Glutamatergic neuron (in vitro differentiated cells): Measurements from ENCODE around the gene PNPO. TPM values are rescaled to one million over a fixed set of nuclear protein-coding genes. Genes with fewer than 3 reads are reported as not detected.

ENCODE experiments used
- DNase-seq: peaks from one replicate; pipeline ENCODE4 v3.0.0; 2022
- H3K27ac Mint-ChIP-seq: one replicate; pipeline ENCODE4 v1.8.0; 2020; ENCODE audit warnings: mild to moderate bottlenecking, mixed read lengths, inconsistent platforms; ENCODE audit not compliant: unreplicated experiment
- H3K27me3 Mint-ChIP-seq: one replicate; pipeline ENCODE4 v1.8.0; 2020; ENCODE audit warnings: mild to moderate bottlenecking, moderate library complexity, mixed read lengths, inconsistent platforms; ENCODE audit not compliant: unreplicated experiment
- H3K36me3 Mint-ChIP-seq: one replicate; pipeline ENCODE4 v1.8.0; 2020; ENCODE audit warnings: mild to moderate bottlenecking, mixed read lengths, inconsistent platforms; ENCODE audit not compliant: unreplicated experiment
- H3K4me1 Mint-ChIP-seq: one replicate; pipeline ENCODE4 v1.8.0; 2020; ENCODE audit warnings: mild to moderate bottlenecking, low read depth, mixed read lengths, inconsistent platforms; ENCODE audit not compliant: unreplicated experiment
- H3K4me3 Mint-ChIP-seq: one replicate; pipeline ENCODE4 v1.8.0; 2020; ENCODE audit warnings: mild to moderate bottlenecking, mixed read lengths, inconsistent platforms; ENCODE audit not compliant: unreplicated experiment
- H3K9me3 Mint-ChIP-seq: one replicate; pipeline ENCODE4 v1.8.0; 2020; ENCODE audit warnings: mild to moderate bottlenecking, moderate library complexity, mixed read lengths, inconsistent platforms; ENCODE audit not compliant: unreplicated experiment
- total RNA-seq: library from RNA; stranded (reverse); fragmentation: NEBNext Ultra II Directional; extraction: Animal tissue kit (Norgen Biotek cat#: 25700); gene quantifications from one replicate; pipeline ENCODE4 v1.2.1, GENCODE V29; 2021; ENCODE audit not compliant: unreplicated experiment
- TF ChIP-seq, protein P1 (sequence below): fragments of 200-600 bp; sonication (generic); IDR thresholded peaks from one replicate; pipeline ENCODE4 v1.5.0; 2021; ENCODE audit not compliant: partially characterized antibody, unreplicated experiment

The PNPO gene
- total RNA-seq, 1 donor from 2014 or later, result 6.0 TPM

DNA sequence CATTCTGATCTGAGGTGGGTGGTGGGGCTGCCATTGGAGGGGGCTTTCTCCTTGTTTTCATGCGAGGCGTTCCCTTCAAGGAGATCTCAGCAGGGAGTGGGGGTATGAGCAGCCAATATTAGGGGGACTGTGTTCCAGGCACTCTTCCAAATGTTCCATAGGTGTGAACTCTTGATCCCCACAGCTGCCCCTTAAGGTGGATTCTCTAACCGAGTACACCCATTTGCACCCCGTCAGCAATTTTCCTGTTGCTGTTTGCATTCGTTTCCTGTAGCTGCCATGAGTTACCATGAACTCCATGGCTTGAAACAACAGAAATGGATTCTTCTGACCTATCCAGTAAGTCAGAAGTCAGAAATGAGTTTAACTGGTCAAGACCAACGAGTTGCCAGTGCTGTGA is 20.0 kb downstream of the PNPO start:
- peaks cover 7% of the 10 kb centered on the region for H3K9me3 Mint-ChIP-seq
- H3K4me1 Mint-ChIP-seq, result peaks cover 4% of the 10 kb centered on the region
- peaks cover 3% of the 10 kb centered on the region for H3K27me3 Mint-ChIP-seq
- no peak for DNase-seq
- no peak overlapping the region for H3K4me3 Mint-ChIP-seq
- peaks cover 9% of the 10 kb centered on the region for H3K36me3 Mint-ChIP-seq
- no peak overlapping the region for H3K27ac Mint-ChIP-seq
- TF ChIP-seq, protein P1, sequence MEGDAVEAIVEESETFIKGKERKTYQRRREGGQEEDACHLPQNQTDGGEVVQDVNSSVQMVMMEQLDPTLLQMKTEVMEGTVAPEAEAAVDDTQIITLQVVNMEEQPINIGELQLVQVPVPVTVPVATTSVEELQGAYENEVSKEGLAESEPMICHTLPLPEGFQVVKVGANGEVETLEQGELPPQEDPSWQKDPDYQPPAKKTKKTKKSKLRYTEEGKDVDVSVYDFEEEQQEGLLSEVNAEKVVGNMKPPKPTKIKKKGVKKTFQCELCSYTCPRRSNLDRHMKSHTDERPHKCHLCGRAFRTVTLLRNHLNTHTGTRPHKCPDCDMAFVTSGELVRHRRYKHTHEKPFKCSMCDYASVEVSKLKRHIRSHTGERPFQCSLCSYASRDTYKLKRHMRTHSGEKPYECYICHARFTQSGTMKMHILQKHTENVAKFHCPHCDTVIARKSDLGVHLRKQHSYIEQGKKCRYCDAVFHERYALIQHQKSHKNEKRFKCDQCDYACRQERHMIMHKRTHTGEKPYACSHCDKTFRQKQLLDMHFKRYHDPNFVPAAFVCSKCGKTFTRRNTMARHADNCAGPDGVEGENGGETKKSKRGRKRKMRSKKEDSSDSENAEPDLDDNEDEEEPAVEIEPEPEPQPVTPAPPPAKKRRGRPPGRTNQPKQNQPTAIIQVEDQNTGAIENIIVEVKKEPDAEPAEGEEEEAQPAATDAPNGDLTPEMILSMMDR, result no peak

- peaks cover 7% of the 10 kb centered on the region for H3K9me3 Mint-ChIP-seq
- DNase-seq, result no peak
- H3K4me3 Mint-ChIP-seq, result no peak overlapping the region
- peaks cover 9% of the 10 kb centered on the region for H3K36me3 Mint-ChIP-seq
- H3K27ac Mint-ChIP-seq, result no peak overlapping the region
- H3K4me1 Mint-ChIP-seq, result peaks cover 2% of the 10 kb centered on the region
- TF ChIP-seq, protein P1, result no peak
- peaks cover 5% of the 10 kb centered on the region for H3K27me3 Mint-ChIP-seq
Measured at GRCh38 chr17:47962901-47963300, 21.5 kb downstream of the PNPO start.

DNA sequence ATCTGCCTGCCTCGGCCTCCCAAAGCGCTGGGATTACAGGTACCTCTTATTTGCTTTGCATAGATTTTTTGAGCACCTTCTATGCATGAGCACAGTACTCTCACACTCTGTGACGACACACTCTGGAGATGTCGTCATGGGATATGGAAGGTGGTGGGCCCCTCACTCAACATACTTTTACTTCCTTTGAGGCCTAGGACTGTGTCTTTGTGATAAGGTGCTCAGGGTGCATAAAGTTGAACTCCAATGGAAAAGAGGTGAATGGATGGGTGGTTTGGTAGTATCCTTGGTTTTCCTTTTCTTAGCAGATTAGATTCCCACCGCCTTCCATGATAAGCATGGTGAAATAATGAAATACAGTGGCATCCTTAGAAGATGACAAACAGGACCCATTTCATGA is 23.5 kb downstream of the PNPO start:
- Mint-ChIP-seq H3K9me3 (peaks cover 8% of the 10 kb centered on the region), H3K4me1 (peaks cover under 1% of the 10 kb centered on the region), H3K4me3 (no peak overlapping the region), H3K27ac (no peak overlapping the region), H3K27me3 (peaks cover 6% of the 10 kb centered on the region), H3K36me3 (peaks cover 9% of the 10 kb centered on the region)
- no peak for DNase-seq
- TF ChIP-seq, protein P1, result no peak

DNA sequence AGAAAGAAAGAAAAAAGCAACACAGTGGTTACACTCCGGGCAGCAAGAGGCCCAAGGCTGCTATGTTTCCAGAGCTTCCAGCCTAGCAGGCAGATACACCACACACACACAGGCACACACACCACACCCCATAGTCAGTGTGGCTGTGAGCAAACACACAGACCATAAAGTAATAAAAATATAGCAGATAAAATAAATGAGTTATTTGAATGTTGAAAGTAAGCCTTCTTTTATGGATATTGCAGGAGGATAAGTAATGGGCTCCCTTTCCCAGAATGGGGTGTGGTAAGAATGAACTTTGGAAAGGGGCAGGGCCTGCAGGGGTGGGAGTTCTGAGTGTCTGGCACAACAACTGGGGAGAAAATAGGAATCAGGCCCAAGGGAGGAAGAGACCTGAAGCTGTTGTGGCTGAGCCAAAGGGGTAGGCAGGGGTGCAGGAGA is 24.7 kb downstream of the PNPO start:
- Mint-ChIP-seq H3K36me3 (peaks cover 9% of the 10 kb centered on the region), H3K27ac (no peak overlapping the region), H3K27me3 (peaks cover 6% of the 10 kb centered on the region), H3K4me1 (peaks cover 3% of the 10 kb centered on the region), H3K9me3 (peaks cover 12% of the 10 kb centered on the region), H3K4me3 (no peak overlapping the region)
- no peak for DNase-seq
- TF ChIP-seq, protein P1, result no peak

- H3K4me3 Mint-ChIP-seq, result no peak overlapping the region
- no peak overlapping the region for H3K27ac Mint-ChIP-seq
- DNase-seq, result no peak
- H3K9me3 Mint-ChIP-seq, result peaks cover 12% of the 10 kb centered on the region
- no peaks in the 10 kb centered on the region for H3K36me3 Mint-ChIP-seq
- TF ChIP-seq, protein P1, result no peak
- H3K4me1 Mint-ChIP-seq, result peaks cover 3% of the 10 kb centered on the region
- H3K27me3 Mint-ChIP-seq, result peaks cover 4% of the 10 kb centered on the region
Measured at GRCh38 chr17:47967607-47968252, 26.4 kb downstream of the PNPO start.
